ENCODE measurements around the gene ARFGEF2. TPM values are rescaled to one million over a fixed set of nuclear protein-coding genes. Genes with fewer than 3 reads are reported as not detected.
"Not testable (repeated sequence)": the region's sequence is repeated elsewhere in the genome, so short reads cannot be mapped to it uniquely, and the experiment has no call there.

Gene ARFGEF2
- total RNA-seq, 1 experiment from 2014 or later: 47.0 TPM

GRCh38 chr20:48975955-48976354, 54.4 kb downstream of the ARFGEF2 start:
- TF ChIP-seq CTCF (conservative IDR thresholded peaks at IDR 0.05) (no peak), EZH2 (IDR thresholded peaks at IDR 0.05; ENCODE audit: low read depth) (no peak)
- Histone ChIP-seq H3F3A (ENCODE audit: insufficient read depth, low read depth) (no peaks in the 10 kb centered on the region), H3K4me3 (no peak overlapping the region), H4K20me1 (ENCODE audit: insufficient read depth) (peaks cover 6% of the 10 kb centered on the region; the same call in 1 of the 2 replicates), H3K9me3 (ENCODE audit: insufficient read depth, low read depth) (no peaks in the 10 kb centered on the region), H3K9me2 (ENCODE audit: insufficient read depth) (no peaks in the 10 kb centered on the region), H3K27me3 (ENCODE audit: insufficient read depth, low read depth) (no peaks in the 10 kb centered on the region), H3K4me1 (replicated peaks; ENCODE audit: insufficient read depth) (no peaks in the 10 kb centered on the region), H3K27ac (no peak overlapping the region), H3K79me2 (ENCODE audit: low read depth) (no peaks in the 10 kb centered on the region), H3K4me2 (no peak overlapping the region), H3K36me3 (ENCODE audit: low read depth) (peaks cover 41% of the 10 kb centered on the region), H2AFZ (no peak overlapping the region)
- no TSS peak for BruUV-seq (replicated peaks)
- ChIA-PET POLR2A (ENCODE audit: unreplicated experiment) (no interaction called here), CTCF (no interaction called here)
- no peak for DNase-seq
- intact Hi-C loops (cut with micrococcal nuclease; ENCODE audit: unreplicated experiment): no loop called here

GRCh38 chr20:48979980-48980379, 58.5 kb downstream of the ARFGEF2 start:
- H3K4me3 ChIP-seq; H3K27me3 ChIP-seq (ENCODE audit: insufficient read depth, low read depth); H4K20me1 ChIP-seq (ENCODE audit: insufficient read depth); H3K79me2 ChIP-seq (ENCODE audit: low read depth); BruUV-seq (replicated peaks); H3K9me3 ChIP-seq (ENCODE audit: insufficient read depth, low read depth); DNase-seq; POLR2A ChIA-PET (ENCODE audit: unreplicated experiment); CTCF ChIA-PET; H2AFZ ChIP-seq; H3K4me2 ChIP-seq; H3K27ac ChIP-seq; H3K9me2 ChIP-seq (ENCODE audit: insufficient read depth): not testable (repeated sequence)
- Histone ChIP-seq H3K36me3 (ENCODE audit: low read depth) (peaks cover 55% of the 10 kb centered on the region), H3F3A (ENCODE audit: insufficient read depth, low read depth) (peaks cover 24% of the 10 kb centered on the region; the same call in 1 of the 2 replicates), H3K4me1 (replicated peaks; ENCODE audit: insufficient read depth) (peaks cover 18% of the 10 kb centered on the region)
- intact Hi-C loops (cut with micrococcal nuclease; ENCODE audit: unreplicated experiment): loop anchor here (5.0 kb wide), 2 partner anchors 323 to 343 kb away; no protein-coding TSS in a partner anchor

GRCh38 chr20:48983423-48984400, 62.2 kb downstream of the ARFGEF2 start:
- H3K36me3 ChIP-seq (ENCODE audit: low read depth): peaks cover 53% of the 10 kb centered on the region
- H3K4me1 ChIP-seq (replicated peaks; ENCODE audit: insufficient read depth): peaks cover 18% of the 10 kb centered on the region
- H3K27me3 ChIP-seq (ENCODE audit: insufficient read depth, low read depth): no peaks in the 10 kb centered on the region
- peak overlapping the region; percentile 35 for H3K4me2 ChIP-seq
- H3K4me3 ChIP-seq: no peak overlapping the region
- no peaks in the 10 kb centered on the region for H3K9me2 ChIP-seq (ENCODE audit: insufficient read depth)
- peak overlapping the region; percentile 56 for H3K27ac ChIP-seq
- no peak overlapping the region for H2AFZ ChIP-seq
- POLR2A ChIA-PET (ENCODE audit: unreplicated experiment): interaction anchor here (0.7 kb wide), 1 partner anchor 260 kb away, joined by 3 read pairs; no protein-coding TSS in a partner anchor
- no peak for TF ChIP-seq CTCF (conservative IDR thresholded peaks at IDR 0.05)
- no peak for TF ChIP-seq EZH2 (IDR thresholded peaks at IDR 0.05; ENCODE audit: low read depth)
- intact Hi-C loops (cut with micrococcal nuclease; ENCODE audit: unreplicated experiment): loop anchor here (1.0 to 5.0 kb wide), 3 partner anchors 37 to 346 kb away; no protein-coding TSS in a partner anchor
- peaks cover 35% of the 10 kb centered on the region; the same call in 1 of the 2 replicates for H3F3A ChIP-seq (ENCODE audit: insufficient read depth, low read depth)
- peaks cover 6% of the 10 kb centered on the region for H4K20me1 ChIP-seq (ENCODE audit: insufficient read depth)
- no peaks in the 10 kb centered on the region for H3K79me2 ChIP-seq (ENCODE audit: low read depth)
- CTCF ChIA-PET: interaction anchor here (1.1 kb wide), 1 partner anchor 326 kb away, joined by 4 read pairs; no protein-coding TSS in a partner anchor
- no TSS peak for BruUV-seq (replicated peaks)
- DNase-seq: peak; percentile 70 to 81
- H3K9me3 ChIP-seq (ENCODE audit: insufficient read depth, low read depth): no peaks in the 10 kb centered on the region
